K562 (cell line): Measurements from ENCODE around the gene C14orf180. TPM values are rescaled to one million over a fixed set of nuclear protein-coding genes. Genes with fewer than 3 reads are reported as not detected.
A peak's percentile ranks its signal among the peaks of the same experiment; 100 is the strongest.

Experiments
- ATAC-seq: fragments of 200-7000 bp; cut with Tn5 transposase; 3 replicates; pipeline ENCODE4 v1.9.1; 2020; ENCODE audit warnings: moderate library complexity
- BruUV-seq: library from RNA; stranded (reverse); fragments of 400-500 nt; replicated peaks from 2 replicates; lab custom pipeline; 2021; lab: Mats Ljungman, UMichigan
- CTCF ChIA-PET: fragments of 300-600 bp; formaldehyde crosslinking; extraction: SDS; loops from one replicate; lab custom pipeline; 2021; ENCODE audit warnings: low intra/inter-chr PET ratio; lab: Yijun Ruan, JAX
- POLR2A ChIA-PET: fragments of 300-600, 350-650 bp; sonication (Branson Sonifier 250); formaldehyde crosslinking; extraction: SDS; loops from one replicate; lab custom pipeline; 2021; ENCODE audit warnings: antibody characterized with exemption, inconsistent platforms; lab: Yijun Ruan, JAX
- DNase-seq, 4 experiments: peaks; one replicate each; pipeline versions ENCODE4 v3.0.0 to v3.0.0-alpha.2; 2011 to 2018; ENCODE audit warnings: low spot score in 3 of 4, mixed read lengths in 3 of 4; ENCODE audit errors: extremely low read depth in 1 of 4
- FAIRE-seq: peaks from 2 replicates; lab custom pipeline; 2011; peaks lifted over from hg19 to GRCh38; lab: Jason Lieb, UNC
- H2AFZ ChIP-seq: 2 replicates; pipeline ENCODE4 v1.6.0; 2011; ENCODE audit warnings: low read depth, low read length, control low read depth, inconsistent platforms
- H3K27ac ChIP-seq: fragments of 200-600 bp; 3 replicates; pipeline ENCODE4 v1.8.0; 2011; ENCODE audit warnings: low read depth, mild to moderate bottlenecking, control low read depth, inconsistent platforms, low read length, moderate library complexity, mixed read lengths; ENCODE audit errors: extremely low read depth
- H3K27me3 ChIP-seq, 2 experiments: fragments of 300-600 bp in 1 of 2; 2 replicates in 1 of 2; 3 replicates in 1 of 2; pipeline versions ENCODE4 v1.6.0 to v1.8.0; 2011; ENCODE audit warnings: inconsistent platforms in 2 of 2, low read length in 2 of 2, mild to moderate bottlenecking in 1 of 2, mixed read lengths in 1 of 2, moderate library complexity in 1 of 2; ENCODE audit not compliant: control insufficient read depth in 2 of 2, insufficient read depth in 2 of 2
- H3K36me3 ChIP-seq: fragments of 300-600 bp; 3 replicates; pipeline ENCODE4 v1.8.0; 2011; ENCODE audit warnings: mild to moderate bottlenecking, low read length, inconsistent platforms; ENCODE audit not compliant: control insufficient read depth, insufficient read depth
- H3K4me1 ChIP-seq, 2 experiments: fragments of 200-600 bp in 1 of 2; replicated peaks in 1 of 2; 2 replicates in 1 of 2; 3 replicates in 1 of 2; pipeline versions ENCODE4 v1.5.1 to v1.8.0; 2011; ENCODE audit warnings: inconsistent platforms in 2 of 2, low read length in 2 of 2, mild to moderate bottlenecking in 1 of 2, mixed read lengths in 1 of 2, moderate library complexity in 1 of 2; ENCODE audit not compliant: control insufficient read depth in 2 of 2, insufficient read depth in 2 of 2
- H3K4me2 ChIP-seq: 2 replicates; pipeline ENCODE4 v1.6.1; 2011; ENCODE audit warnings: low read length, control low read depth, inconsistent platforms, mixed read lengths; ENCODE audit not compliant: insufficient read depth
- H3K4me3 ChIP-seq: fragments of 200-600 bp; sonication (generic), shearing (Covaris generic); 2 replicates; pipeline ENCODE4 v1.5.1; 2016; ENCODE audit warnings: control low read depth, inconsistent platforms
- H3K79me2 ChIP-seq: fragments of 200-600 bp; 3 replicates; pipeline ENCODE4 v1.8.0; 2011; ENCODE audit warnings: low read length, inconsistent platforms; ENCODE audit not compliant: control insufficient read depth, insufficient read depth
- H3K9ac ChIP-seq, 2 experiments: 2 replicates each; pipeline versions ENCODE4 v1.6.0 to v1.6.1; 2011; ENCODE audit warnings: low read depth in 2 of 2, low read length in 2 of 2, control low read depth in 1 of 2, inconsistent platforms in 1 of 2, mild to moderate bottlenecking in 1 of 2, mixed read lengths in 1 of 2; ENCODE audit not compliant: insufficient read depth in 1 of 2
- H3K9me1 ChIP-seq: one replicate; pipeline ENCODE4 v1.6.0; 2011; ENCODE audit warnings: inconsistent platforms, mild to moderate bottlenecking, low read length, moderate library complexity; ENCODE audit not compliant: control insufficient read depth, insufficient read depth
- H3K9me3 ChIP-seq: replicated peaks from 2 replicates; pipeline ENCODE4 v1.5.1; 2011; ENCODE audit warnings: low read depth, low read length, inconsistent platforms; ENCODE audit not compliant: control insufficient read depth, insufficient read depth
- H4K20me1 ChIP-seq: replicated peaks from 2 replicates; pipeline ENCODE4 v1.6.1; 2011; ENCODE audit warnings: low read length, inconsistent platforms, mixed read lengths; ENCODE audit not compliant: control insufficient read depth, insufficient read depth
- CEBPZ ChIP-seq: fragments of 150-350 bp; IDR thresholded peaks from 2 replicates; pipeline ENCODE4 v1.6.1; 2014; ENCODE audit warnings: low read depth, mild to moderate bottlenecking, low read length, borderline replicate concordance
- RUNX1 ChIP-seq: sonication (generic); IDR thresholded peaks from 2 replicates; pipeline ENCODE4 v1.6.1; 2016; ENCODE audit warnings: antibody characterized with exemption, low read depth
- SFPQ ChIP-seq: fragments of 200-400 bp; formaldehyde crosslinking; IDR thresholded peaks from 2 replicates; pipeline ENCODE4 v1.6.1; 2017; ENCODE audit warnings: mild to moderate bottlenecking, low read depth, low read length, moderate library complexity
- ZBTB43 ChIP-seq: sonication (generic); formaldehyde crosslinking; IDR thresholded peaks from 2 replicates; pipeline ENCODE4 v1.8.0; 2023; ENCODE audit warnings: mild to moderate bottlenecking, missing genetic modification reagents
- WGBS: fragments of 100-300 bp; shearing (Covaris generic); methylation state at CpG from one replicate; pipeline ENCODE4 v1.1.6; 2016; ENCODE audit warnings: low coverage, mixed read lengths; ENCODE audit not compliant: insufficient coverage; ENCODE audit errors: missing lambda C conversion rate; 5-methylcytosine and 5-hydroxymethylcytosine counted together
- in situ Hi-C: fragments of 300-500 bp; cut with MboI; formaldehyde crosslinking; loops from 4 replicates; pipeline ENCODE4 v1.15.0; 2018; ENCODE audit warnings: inconsistent platforms, mixed read lengths
- intact Hi-C: fragments of 100-400 bp; cut with micrococcal nuclease; formaldehyde crosslinking; loops from 2 replicates; pipeline ENCODE4 v1.14.2; 2022
- polyA plus RNA-seq, 8 experiments: library from polyadenylated mRNA; depleted of rRNA in 4 of 8; stranded (reverse) in 5 of 8; unstranded in 3 of 8; fragments of >200 nt; fragmentation: Nextera tagmentation in 2 of 8; fragmentation: Illumina TruSeq in 1 of 8; extraction: Ambion mirVana in 2 of 8; extraction: Trizol in 1 of 8; gene quantifications; 2 replicates each; pipeline versions ENCODE4 v1.2.1 to v1.2.3, GENCODE V29; 2011 to 2014; ENCODE audit warnings: inconsistent platforms in 1 of 8, missing spikeins in 1 of 8
- total RNA-seq, 7 experiments: library from RNA; depleted of rRNA in 6 of 7; stranded (reverse); fragments of >200 nt in 6 of 7; fragmentation: Illumina TruSeq in 2 of 7; extraction: Trizol in 2 of 7; gene quantifications; 2 replicates each; pipeline versions ENCODE4 v1.2.1 to v1.2.3, GENCODE V29; 2011 to 2021; ENCODE audit warnings: low replicate concordance in 1 of 7

C14orf180 gene
- total and polyA plus RNA-seq, 9 of the 15 experiments (the other 6 are each of a cell fraction or from before 2014, with no cell fraction given) = not detected

GRCh38 chr14:104591506-104592291 is 12.1 kb downstream of the C14orf180 start (continued):
- TF ChIP-seq CEBPZ = no peak
- TF ChIP-seq SFPQ = no peak

GRCh38 chr14:104592292-104592672 is 12.7 kb downstream of the C14orf180 start:
- no peak for ATAC-seq
- in situ Hi-C loops (no loop called here), intact Hi-C loops (no loop called here)
- Histone ChIP-seq H3K4me2 (no peak overlapping the region), H3K79me2 (no peaks in the 10 kb centered on the region), H3K9me1 (no peaks in the 10 kb centered on the region), H3K27ac (no peak overlapping the region), H4K20me1 (peaks cover 9% of the 10 kb centered on the region; the same call in 1 of the 2 replicates), H3K27me3 (peaks cover 9 to 30% of the 10 kb centered on the region in 2 experiments; a peak in 3 of 5 replicates), H2AFZ (no peak overlapping the region), H3K36me3 (no peaks in the 10 kb centered on the region)
- no peak for DNase-seq
- no TSS peak for BruUV-seq
- POLR2A ChIA-PET = no interaction called here
- peak; percentile 67; the same call in 1 of the 2 replicates for TF ChIP-seq ZBTB43 (CRISPR knock-in tag)
- no peak for TF ChIP-seq RUNX1
- TF ChIP-seq, all 486 proteins: peak for 1
- peaks cover 0 to 15% of the 10 kb centered on the region in 2 experiments; a peak in 2 of 5 replicates for H3K4me1 ChIP-seq
- no peak for FAIRE-seq
- no peaks in the 10 kb centered on the region for H3K9me3 ChIP-seq
- CTCF ChIA-PET = no interaction called here
- 0% methylated on average over 1 of the region's 3 CpGs for WGBS
- H3K9ac ChIP-seq = no peak overlapping the region
- H3K4me3 ChIP-seq = no peak overlapping the region
